Measurements from ENCODE around the gene CNOT6L.

Gene CNOT6L

DNA sequence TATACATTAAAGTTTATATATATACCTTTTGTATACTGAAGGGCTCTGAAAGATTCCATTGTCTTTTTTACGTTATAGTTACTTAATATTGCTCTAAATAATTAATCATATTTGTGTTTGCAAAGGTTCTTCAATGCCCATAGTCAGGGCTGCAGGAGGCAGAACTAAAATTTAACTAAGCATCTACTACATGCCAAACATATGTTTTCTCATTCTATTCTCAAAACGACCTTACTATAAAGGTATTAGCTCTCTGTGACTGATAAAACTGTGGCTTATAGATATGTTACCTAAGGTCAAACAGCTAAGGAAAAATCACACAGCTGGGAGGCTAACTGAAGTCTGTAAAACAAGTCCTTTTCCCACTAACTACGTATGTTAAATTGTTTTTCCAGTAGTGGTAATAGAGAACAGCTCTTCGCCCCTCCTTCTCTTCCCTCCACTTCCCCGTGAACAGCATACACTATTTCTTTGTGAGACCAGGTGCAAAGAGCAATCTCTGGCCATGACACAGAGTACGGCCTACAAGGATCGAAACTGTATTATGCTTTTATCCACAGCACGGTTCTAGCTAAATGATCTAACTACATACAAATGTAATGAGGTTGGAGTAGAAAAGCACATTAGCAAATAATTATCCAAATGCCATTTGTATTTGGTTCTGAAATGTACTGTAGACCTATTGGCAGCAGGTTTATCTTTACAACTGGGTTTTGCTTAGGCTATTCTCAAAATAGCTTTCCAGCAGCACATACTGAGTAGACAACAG is 1.7 kb downstream of the CNOT6L start:
- no peak overlapping the region for H2AK5ac ChIP-seq (ENCODE audit: low read length)
- DNase-seq: peak in 1 of 2 donors; percentile 23
- peaks cover 8% of the 10 kb centered on the region for H3K79me2 ChIP-seq (ENCODE audit: control insufficient read depth, insufficient read depth, low read length, poor library complexity)
- H3K18ac ChIP-seq (ENCODE audit: low read length): no peak overlapping the region
- H3K27me3 ChIP-seq (ENCODE audit: insufficient read depth, low read length): no peaks in the 10 kb centered on the region
- no peaks in the 10 kb centered on the region for H3K36me3 ChIP-seq (ENCODE audit: control insufficient read depth in 1 of 2, insufficient read depth in 2 of 2, low read length in 2 of 2)
- no peak overlapping the region for H3K9ac ChIP-seq (ENCODE audit: low read length)
- no peak overlapping the region for H4K91ac ChIP-seq (ENCODE audit: low read depth, low read length)
- peak overlapping the region; percentile 62 for H3K4me2 ChIP-seq (ENCODE audit: low read length)
- H4K12ac ChIP-seq (ENCODE audit: low read depth, low read length): no peak overlapping the region
- no peak overlapping the region for H4K8ac ChIP-seq (ENCODE audit: low read depth, low read length)
- H3K4me3 ChIP-seq (ENCODE audit: low read depth, low read length): no peak overlapping the region
- no peaks in the 10 kb centered on the region for H3K9me3 ChIP-seq (ENCODE audit: insufficient read depth, low read depth, low read length)
- no peak overlapping the region for H3K14ac ChIP-seq (ENCODE audit: low read length)
- peaks cover 17% of the 10 kb centered on the region for H3K79me1 ChIP-seq (ENCODE audit: low read length)
- peaks cover 0 to 5% of the 10 kb centered on the region in 2 experiments for H3K4me1 ChIP-seq (ENCODE audit: control insufficient read depth in 1 of 2, insufficient read depth in 2 of 2, low read length in 2 of 2)
- peak overlapping the region; percentile 88 for H3K27ac ChIP-seq (ENCODE audit: low read depth, low read length)
- H2BK120ac ChIP-seq (ENCODE audit: insufficient read depth, low read length, poor library complexity): no peak overlapping the region
- H2BK5ac ChIP-seq (ENCODE audit: low read depth, low read length, poor library complexity): no peak overlapping the region
- no peak overlapping the region for H3K4ac ChIP-seq (ENCODE audit: low read depth, low read length)
- H2AFZ ChIP-seq (ENCODE audit: insufficient read depth, low read length, poor library complexity): no peak overlapping the region
- WGBS (ENCODE audit: extremely low coverage, insufficient coverage, insufficient read length): no CpG with 5 or more reads among the region's 8 CpGs
- no peak overlapping the region for H2BK12ac ChIP-seq (ENCODE audit: low read length)
- H3K23ac ChIP-seq (ENCODE audit: low read length): no peak overlapping the region

DNA sequence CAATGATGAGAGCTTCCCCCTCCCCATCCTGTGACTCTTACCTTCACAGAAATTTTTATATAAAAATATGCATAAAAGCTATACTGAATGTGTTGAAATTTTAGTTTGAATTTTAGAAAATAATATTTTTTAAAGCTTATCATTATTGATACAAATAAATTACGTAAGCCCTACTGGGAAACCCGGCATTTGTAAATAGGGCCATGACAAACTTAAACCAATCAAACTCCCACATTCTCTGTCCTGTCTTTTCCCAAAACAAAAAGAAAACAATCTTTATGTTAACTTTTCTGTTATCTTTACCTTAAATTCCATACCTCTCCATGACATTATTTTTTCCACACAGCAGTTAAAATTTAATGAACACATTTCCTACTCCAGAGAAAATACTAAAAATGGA is 2.6 kb downstream of the CNOT6L start:
- no peak overlapping the region for H3K4ac ChIP-seq (ENCODE audit: low read depth, low read length)
- H3K79me1 ChIP-seq (ENCODE audit: low read length): peaks cover 17% of the 10 kb centered on the region
- no peak overlapping the region for H3K4me2 ChIP-seq (ENCODE audit: low read length)
- peaks cover 8% of the 10 kb centered on the region for H3K79me2 ChIP-seq (ENCODE audit: control insufficient read depth, insufficient read depth, low read length, poor library complexity)
- H2BK120ac ChIP-seq (ENCODE audit: insufficient read depth, low read length, poor library complexity): no peak overlapping the region
- no peak overlapping the region for H3K4me3 ChIP-seq (ENCODE audit: low read depth, low read length)
- no peaks in the 10 kb centered on the region for H3K9me3 ChIP-seq (ENCODE audit: insufficient read depth, low read depth, low read length)
- H3K9ac ChIP-seq (ENCODE audit: low read length): no peak overlapping the region
- H4K12ac ChIP-seq (ENCODE audit: low read depth, low read length): no peak overlapping the region
- H2BK5ac ChIP-seq (ENCODE audit: low read depth, low read length, poor library complexity): no peak overlapping the region
- no peaks in the 10 kb centered on the region for H3K27me3 ChIP-seq (ENCODE audit: insufficient read depth, low read length)
- H3K4me1 ChIP-seq (ENCODE audit: control insufficient read depth in 1 of 2, insufficient read depth in 2 of 2, low read length in 2 of 2): peaks cover 0 to 5% of the 10 kb centered on the region in 2 experiments
- no CpG with 5 or more reads among the region's 2 CpGs for WGBS (ENCODE audit: extremely low coverage, insufficient coverage, insufficient read length)
- H2AK5ac ChIP-seq (ENCODE audit: low read length): no peak overlapping the region
- no peak overlapping the region for H3K18ac ChIP-seq (ENCODE audit: low read length)
- no peaks in the 10 kb centered on the region for H3K36me3 ChIP-seq (ENCODE audit: control insufficient read depth in 1 of 2, insufficient read depth in 2 of 2, low read length in 2 of 2)
- H2BK12ac ChIP-seq (ENCODE audit: low read length): no peak overlapping the region
- H3K23ac ChIP-seq (ENCODE audit: low read length): no peak overlapping the region
- DNase-seq: no peak
- H4K8ac ChIP-seq (ENCODE audit: low read depth, low read length): no peak overlapping the region
- H3K14ac ChIP-seq (ENCODE audit: low read length): no peak overlapping the region
- no peak overlapping the region for H2AFZ ChIP-seq (ENCODE audit: insufficient read depth, low read length, poor library complexity)
- H3K27ac ChIP-seq (ENCODE audit: low read depth, low read length): no peak overlapping the region
- H4K91ac ChIP-seq (ENCODE audit: low read depth, low read length): no peak overlapping the region

GRCh38 chr4:77815636-77816035 is 3.5 kb downstream of the CNOT6L start:
- Histone ChIP-seq H3K18ac (ENCODE audit: low read length) (no peak overlapping the region), H3K9me3 (ENCODE audit: insufficient read depth, low read depth, low read length) (no peaks in the 10 kb centered on the region), H3K27me3 (ENCODE audit: insufficient read depth, low read length) (no peaks in the 10 kb centered on the region), H2BK5ac (ENCODE audit: low read depth, low read length, poor library complexity) (no peak overlapping the region), H3K23ac (ENCODE audit: low read length) (no peak overlapping the region), H3K4me3 (ENCODE audit: low read depth, low read length) (no peak overlapping the region), H2BK12ac (ENCODE audit: low read length) (no peak overlapping the region), H4K91ac (ENCODE audit: low read depth, low read length) (no peak overlapping the region), H3K79me1 (ENCODE audit: low read length) (peaks cover 17% of the 10 kb centered on the region), H3K27ac (ENCODE audit: low read depth, low read length) (no peak overlapping the region), H3K4me2 (ENCODE audit: low read length) (no peak overlapping the region), H2AFZ (ENCODE audit: insufficient read depth, low read length, poor library complexity) (no peak overlapping the region), H3K79me2 (ENCODE audit: control insufficient read depth, insufficient read depth, low read length, poor library complexity) (peaks cover 8% of the 10 kb centered on the region), H3K4me1 (ENCODE audit: control insufficient read depth in 1 of 2, insufficient read depth in 2 of 2, low read length in 2 of 2) (peaks cover 0 to 2% of the 10 kb centered on the region in 2 experiments), H4K12ac (ENCODE audit: low read depth, low read length) (no peak overlapping the region), H3K14ac (ENCODE audit: low read length) (no peak overlapping the region), H3K36me3 (ENCODE audit: control insufficient read depth in 1 of 2, insufficient read depth in 2 of 2, low read length in 2 of 2) (no peaks in the 10 kb centered on the region), H2BK120ac (ENCODE audit: insufficient read depth, low read length, poor library complexity) (no peak overlapping the region), H2AK5ac (ENCODE audit: low read length) (no peak overlapping the region), H3K9ac (ENCODE audit: low read length) (no peak overlapping the region), H4K8ac (ENCODE audit: low read depth, low read length) (no peak overlapping the region), H3K4ac (ENCODE audit: low read depth, low read length) (no peak overlapping the region)
- no peak for DNase-seq

- Histone ChIP-seq H3K9me3 (ENCODE audit: insufficient read depth, low read depth, low read length) (no peaks in the 10 kb centered on the region), H3K9ac (ENCODE audit: low read length) (no peak overlapping the region), H3K23ac (ENCODE audit: low read length) (no peak overlapping the region), H3K27ac (ENCODE audit: low read depth, low read length) (no peak overlapping the region), H4K12ac (ENCODE audit: low read depth, low read length) (no peak overlapping the region), H3K14ac (ENCODE audit: low read length) (no peak overlapping the region), H3K4me3 (ENCODE audit: low read depth, low read length) (no peak overlapping the region), H3K4me2 (ENCODE audit: low read length) (no peak overlapping the region), H4K91ac (ENCODE audit: low read depth, low read length) (no peak overlapping the region), H3K4ac (ENCODE audit: low read depth, low read length) (no peak overlapping the region), H2BK5ac (ENCODE audit: low read depth, low read length, poor library complexity) (no peak overlapping the region), H3K36me3 (ENCODE audit: control insufficient read depth in 1 of 2, insufficient read depth in 2 of 2, low read length in 2 of 2) (no peaks in the 10 kb centered on the region), H3K18ac (ENCODE audit: low read length) (no peak overlapping the region), H3K27me3 (ENCODE audit: insufficient read depth, low read length) (no peaks in the 10 kb centered on the region), H3K79me1 (ENCODE audit: low read length) (no peaks in the 10 kb centered on the region), H2BK12ac (ENCODE audit: low read length) (no peak overlapping the region), H3K79me2 (ENCODE audit: control insufficient read depth, insufficient read depth, low read length, poor library complexity) (no peaks in the 10 kb centered on the region), H4K8ac (ENCODE audit: low read depth, low read length) (no peak overlapping the region), H2BK120ac (ENCODE audit: insufficient read depth, low read length, poor library complexity) (no peak overlapping the region), H2AFZ (ENCODE audit: insufficient read depth, low read length, poor library complexity) (no peak overlapping the region), H2AK5ac (ENCODE audit: low read length) (no peak overlapping the region), H3K4me1 (ENCODE audit: control insufficient read depth in 1 of 2, insufficient read depth in 2 of 2, low read length in 2 of 2) (no peaks in the 10 kb centered on the region)
- no peak for DNase-seq
- WGBS (ENCODE audit: extremely low coverage, insufficient coverage, insufficient read length): no CpG with 5 or more reads among the region's 8 CpGs
These were observed 13.3 kb downstream of the CNOT6L start for GRCh38 chr4:77805840-77806239.
